B cell (primary cell): ENCODE data around the gene CRACR2A.

ENCODE experiments used
- CTCF ChIP-seq: fragments of 200-600 bp; IDR thresholded peaks from one replicate; pipeline ENCODE4 v1.8.0; 2022; ENCODE audit warnings: antibody characterized with exemption, mild to moderate bottlenecking
- EZH2 ChIP-seq: IDR thresholded peaks from 2 replicates; pipeline ENCODE4 v1.6.1; 2012; ENCODE audit warnings: borderline replicate concordance, low read depth, mild to moderate bottlenecking, moderate library complexity, low read length; ENCODE audit not compliant: insufficient read depth, poor library complexity, severe bottlenecking

DNA sequence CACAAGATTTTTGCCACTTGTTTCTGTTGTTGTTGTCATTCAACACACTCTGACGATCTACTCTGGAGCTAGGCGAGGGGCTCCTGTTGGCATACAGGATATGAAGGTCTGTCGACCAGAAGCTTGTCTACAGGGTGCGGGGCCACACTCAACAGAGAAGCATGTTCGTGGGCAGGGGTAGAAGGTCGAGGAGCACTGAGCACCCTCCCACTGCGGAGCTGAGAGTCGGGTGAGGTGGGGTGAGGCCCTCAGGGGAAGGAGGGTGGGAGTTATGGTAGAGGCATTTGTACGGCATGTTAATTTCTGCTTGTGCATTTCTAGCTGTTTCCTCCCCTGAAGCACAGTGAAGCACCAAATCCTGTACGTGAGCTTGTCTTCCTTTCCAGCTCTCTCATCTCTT is 146.8 kb downstream of the CRACR2A start:
- no peak for TF ChIP-seq EZH2
- no peak for TF ChIP-seq CTCF
